CD14-positive monocyte (primary cell): Measurements from ENCODE around the gene MAPK1. TPM values are rescaled to one million over a fixed set of nuclear protein-coding genes. Genes with fewer than 3 reads are reported as not detected.

ENCODE experiments used
- DNase-seq, 3 donors: peaks; one replicate each; pipeline ENCODE4 v3.0.0-alpha.2; 2011 to 2022
- H2AFZ ChIP-seq: 2 replicates; pipeline ENCODE4 v1.6.0; 2012; ENCODE audit warnings: mild to moderate bottlenecking, low read depth, low read length, inconsistent platforms; ENCODE audit not compliant: insufficient read depth, poor library complexity, severe bottlenecking
- H3K27ac ChIP-seq, 2 donors: 1 replicate in 1 of 2; 2 replicates in 1 of 2; pipeline ENCODE4 v1.5.1; 2012 to 2013; ENCODE audit warnings: low read length in 2 of 2, control low read depth in 1 of 2, inconsistent platforms in 1 of 2, low read depth in 1 of 2, mild to moderate bottlenecking in 1 of 2
- H3K27me3 ChIP-seq, 2 donors: one replicate each; pipeline versions ENCODE4 v1.6.0 to v1.6.1; 2011 to 2013; ENCODE audit warnings: low read length in 2 of 2; ENCODE audit not compliant: control insufficient read depth in 2 of 2, insufficient read depth in 2 of 2
- H3K36me3 ChIP-seq, 2 donors: replicated peaks in 1 of 2; 1 replicate in 1 of 2; 2 replicates in 1 of 2; pipeline versions ENCODE4 v1.5.1 to v1.6.1; 2012 to 2013; ENCODE audit warnings: low read length in 2 of 2, control low read depth in 1 of 2, inconsistent platforms in 1 of 2, mild to moderate bottlenecking in 1 of 2; ENCODE audit not compliant: insufficient read depth in 2 of 2, control insufficient read depth in 1 of 2
- H3K4me1 ChIP-seq, 2 donors: 1 replicate in 1 of 2; 2 replicates in 1 of 2; pipeline versions ENCODE4 v1.5.1 to v1.6.1; 2012 to 2013; ENCODE audit warnings: low read length in 2 of 2, control low read depth in 1 of 2, inconsistent platforms in 1 of 2, mild to moderate bottlenecking in 1 of 2, moderate library complexity in 1 of 2; ENCODE audit not compliant: insufficient read depth in 2 of 2, control insufficient read depth in 1 of 2
- H3K4me2 ChIP-seq: replicated peaks from 2 replicates; pipeline ENCODE3; 2012; ENCODE audit warnings: low read length, moderate library complexity, mild to moderate bottlenecking; ENCODE audit not compliant: poor library complexity, severe bottlenecking; ENCODE audit errors: extremely low read depth
- H3K4me3 ChIP-seq, 3 experiments: fragments of 200-600 bp in 1 of 3; sonication (generic) in 1 of 3; replicated peaks in 1 of 3; 1 replicate in 2 of 3; 2 replicates in 1 of 3; pipeline ENCODE4 v1.5.1; 2011 to 2013; ENCODE audit warnings: low read length in 3 of 3, mild to moderate bottlenecking in 3 of 3, control low read depth in 2 of 3, low read depth in 2 of 3, inconsistent platforms in 1 of 3, moderate library complexity in 1 of 3
- H3K79me2 ChIP-seq: 2 replicates; pipeline ENCODE4 v1.6.0; 2012; ENCODE audit warnings: mild to moderate bottlenecking, control low read depth, inconsistent platforms, low read length, moderate library complexity; ENCODE audit not compliant: insufficient read depth
- H3K9ac ChIP-seq: 2 replicates; pipeline ENCODE4 v1.6.0; 2017; ENCODE audit warnings: low read length, mild to moderate bottlenecking; ENCODE audit not compliant: insufficient read depth, poor library complexity, severe bottlenecking
- H3K9me3 ChIP-seq, 2 donors: replicated peaks in 1 of 2; 1 replicate in 1 of 2; 2 replicates in 1 of 2; pipeline versions ENCODE4 v1.5.1 to v1.6.1; 2012 to 2013; ENCODE audit warnings: low read length in 2 of 2, control low read depth in 1 of 2; ENCODE audit not compliant: control insufficient read depth in 1 of 2, insufficient read depth in 1 of 2
- H4K20me1 ChIP-seq: 2 replicates; pipeline ENCODE4 v1.6.0; 2012; ENCODE audit warnings: mild to moderate bottlenecking, low read length, control low read depth, moderate library complexity; ENCODE audit not compliant: insufficient read depth
- H3K27ac Mint-ChIP-seq, 7 donors: one replicate each; pipeline ENCODE4 v1.8.0; 2020; ENCODE audit warnings: mild to moderate bottlenecking in 7 of 7, mixed read lengths in 7 of 7, moderate library complexity in 6 of 7, inconsistent platforms in 2 of 7
- H3K27me3 Mint-ChIP-seq, 3 donors: one replicate each; pipeline ENCODE4 v1.8.0; 2021 to 2022; ENCODE audit warnings: low read depth in 3 of 3, mild to moderate bottlenecking in 3 of 3, mixed read lengths in 3 of 3, moderate library complexity in 3 of 3, inconsistent platforms in 1 of 3
- H3K36me3 Mint-ChIP-seq, 2 donors: one replicate each; pipeline ENCODE4 v1.8.0; 2020; ENCODE audit warnings: mixed read lengths in 2 of 2, inconsistent platforms in 1 of 2, mild to moderate bottlenecking in 1 of 2
- H3K4me1 Mint-ChIP-seq: one replicate; pipeline ENCODE4 v1.8.0; 2020; ENCODE audit warnings: mild to moderate bottlenecking, mixed read lengths
- H3K4me3 Mint-ChIP-seq, 2 donors: one replicate each; pipeline ENCODE4 v1.8.0; 2020; ENCODE audit warnings: mild to moderate bottlenecking in 2 of 2, mixed read lengths in 2 of 2, moderate library complexity in 1 of 2
- H3K9me3 Mint-ChIP-seq, 7 donors: one replicate each; pipeline ENCODE4 v1.8.0; 2020 to 2022; ENCODE audit warnings: mixed read lengths in 7 of 7, mild to moderate bottlenecking in 6 of 7, moderate library complexity in 6 of 7, inconsistent platforms in 2 of 7
- CTCF ChIP-seq: fragments of 200-600 bp; IDR thresholded peaks from one replicate; pipeline ENCODE4 v1.8.0; 2022; ENCODE audit warnings: antibody characterized with exemption, mild to moderate bottlenecking
- WGBS: methylation state at CpG from one replicate; pipeline ENCODE4 v1.1.5; 2013; ENCODE audit warnings: missing lambda C conversion rate; ENCODE audit not compliant: insufficient coverage; 5-methylcytosine and 5-hydroxymethylcytosine counted together
- intact Hi-C, 2 donors: fragments of 100-400 bp; cut with micrococcal nuclease; formaldehyde crosslinking; loops; one replicate each; pipeline versions ENCODE4 v1.15.0 to v1.15.1; 2023
- polyA plus RNA-seq, 3 donors: library from polyadenylated mRNA; depleted of rRNA in 1 of 3; unstranded in 2 of 3; stranded (reverse) in 1 of 3; fragments of 300-500 nt in 2 of 3; fragments of >200 nt in 1 of 3; fragmentation: Illumina TruSeq in 2 of 3; gene quantifications; 1 replicate in 2 of 3; 2 replicates in 1 of 3; pipeline ENCODE4 v1.2.3, GENCODE V29; 2012 to 2021

Gene MAPK1
- polyA plus RNA-seq, 3 donors, result 47.0 to 148 (median 118) TPM

GRCh38 chr22:21904250-21904789 lies 36.9 kb upstream of the MAPK1 start:
- peaks cover 9 to 14% of the 10 kb centered on the region in 2 donors for H3K36me3 Mint-ChIP-seq
- no peak overlapping the region for H3K4me3 ChIP-seq
- H3K27ac Mint-ChIP-seq, result peak overlapping the region in 1 of 7 donors; percentile 64
- no peak overlapping the region for H3K9ac ChIP-seq
- no peak overlapping the region for H3K4me3 Mint-ChIP-seq
- no peaks in the 10 kb centered on the region for H4K20me1 ChIP-seq
- H3K27ac ChIP-seq, result no peak overlapping the region
- no peak for DNase-seq
- H3K9me3 Mint-ChIP-seq, result peaks cover 0 to 2% (median 0%) of the 10 kb centered on the region in 7 donors
- no peak overlapping the region for H3K4me2 ChIP-seq
- peaks cover 3 to 5% (median 5%) of the 10 kb centered on the region in 3 donors for H3K27me3 Mint-ChIP-seq
- no peaks in the 10 kb centered on the region for H3K4me1 Mint-ChIP-seq
- TF ChIP-seq CTCF, result no peak
- no peaks in the 10 kb centered on the region for H3K9me3 ChIP-seq
- intact Hi-C loops, result no loop called here
- no peak overlapping the region for H2AFZ ChIP-seq
- no peaks in the 10 kb centered on the region for H3K4me1 ChIP-seq
- H3K36me3 ChIP-seq, result no peaks in the 10 kb centered on the region
- no peaks in the 10 kb centered on the region for H3K27me3 ChIP-seq
- WGBS, result 100% methylated on average over 2 of the region's 4 CpGs
- H3K79me2 ChIP-seq, result no peaks in the 10 kb centered on the region

- intact Hi-C loops, result no loop called here
- H3K36me3 Mint-ChIP-seq, result peaks cover 9 to 14% of the 10 kb centered on the region in 2 donors
- H3K4me3 ChIP-seq, result no peak overlapping the region
These were observed 35.8 kb upstream of the MAPK1 start for GRCh38 chr22:21903283-21903682.

More at GRCh38 chr22:21903283-21903682, 35.8 kb upstream of the MAPK1 start:
- DNase-seq, result no peak
- H3K27me3 Mint-ChIP-seq, result peaks cover 3 to 5% (median 5%) of the 10 kb centered on the region in 3 donors
- H3K4me1 Mint-ChIP-seq, result no peaks in the 10 kb centered on the region
- H3K36me3 ChIP-seq, result no peaks in the 10 kb centered on the region
- no peaks in the 10 kb centered on the region for H3K79me2 ChIP-seq
- no peak overlapping the region for H3K4me3 Mint-ChIP-seq
- TF ChIP-seq CTCF, result no peak
- H3K9me3 Mint-ChIP-seq, result peaks cover 0 to 2% (median 0%) of the 10 kb centered on the region in 7 donors
- H3K27ac ChIP-seq, result no peak overlapping the region
- no peaks in the 10 kb centered on the region for H3K4me1 ChIP-seq
- no peak overlapping the region for H2AFZ ChIP-seq
- H3K27me3 ChIP-seq, result no peaks in the 10 kb centered on the region
- no peak overlapping the region for H3K9ac ChIP-seq
- H3K4me2 ChIP-seq, result no peak overlapping the region
- no CpG with 5 or more reads among the region's 4 CpGs for WGBS
- H3K27ac Mint-ChIP-seq, result no peak overlapping the region
- no peaks in the 10 kb centered on the region for H4K20me1 ChIP-seq
- H3K9me3 ChIP-seq, result no peaks in the 10 kb centered on the region
